Breast epithelium (tissue), 3 donors: ENCODE measurements around the gene SUFU.

ENCODE experiments used
- CTCF ChIP-seq, 3 donors: fragments of 450-650 bp; IDR thresholded peaks; one replicate each; pipeline ENCODE4 v1.5.1; 2016 to 2017; ENCODE audit warnings: antibody characterized with exemption in 3 of 3, mild to moderate bottlenecking in 3 of 3, moderate library complexity in 3 of 3
- POLR2A ChIP-seq: fragments of 450-650 bp; IDR thresholded peaks from one replicate; pipeline ENCODE4 v1.6.1; 2016; ENCODE audit warnings: antibody characterized with exemption, mild to moderate bottlenecking, moderate library complexity

- no peak for TF ChIP-seq CTCF (IDR thresholded peaks at IDR 0.05)
- no peak for TF ChIP-seq POLR2A
Observed at GRCh38 chr10:102611514-102612087, 107.8 kb downstream of the SUFU start.
